HG02884 (cell line): Measurements from ENCODE around the gene MED12L.

Experiments
- ATAC-seq: cut with Tn5 transposase; IDR thresholded peaks from one replicate; pipeline ENCODE4 v1.9.1; 2021; ENCODE audit warnings: mild to moderate bottlenecking, moderate library complexity; ENCODE audit not compliant: unreplicated experiment

Gene MED12L

DNA sequence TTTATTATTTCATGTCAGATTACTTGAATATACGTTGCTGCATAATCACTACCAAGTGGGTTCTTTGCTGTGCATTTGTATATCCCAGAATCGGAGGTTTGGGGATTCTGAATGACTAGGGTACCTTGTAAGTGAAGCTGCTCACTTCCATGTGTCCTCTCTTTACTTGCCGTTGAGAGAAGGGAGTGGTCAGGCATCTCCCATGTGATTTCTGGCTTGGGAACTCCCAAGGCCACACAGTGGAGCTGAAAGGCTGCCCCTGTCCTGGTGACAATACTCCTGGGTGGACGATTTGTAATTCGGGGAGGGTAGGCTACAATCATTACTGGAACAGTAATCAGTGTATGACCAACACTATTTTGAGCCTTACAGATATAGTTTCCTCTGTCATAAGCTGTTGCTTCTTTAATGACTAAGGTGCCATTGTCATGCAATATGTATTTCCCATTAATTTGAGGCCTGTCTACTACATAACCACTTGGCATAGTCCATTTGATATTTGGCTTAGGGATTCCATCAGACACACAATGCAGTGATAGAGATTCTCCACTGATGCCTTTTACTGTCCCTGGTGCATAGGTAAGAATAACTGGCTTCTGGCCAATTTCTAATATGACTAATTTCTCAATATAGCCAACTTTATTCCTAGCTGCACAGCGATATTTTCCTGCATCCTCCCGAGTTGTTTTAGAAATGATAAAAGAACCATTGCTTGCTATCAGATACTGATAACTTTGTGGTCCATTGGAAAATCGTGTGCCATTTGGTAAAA is 351.4 kb downstream of the MED12L start:
- ATAC-seq = no peak

DNA sequence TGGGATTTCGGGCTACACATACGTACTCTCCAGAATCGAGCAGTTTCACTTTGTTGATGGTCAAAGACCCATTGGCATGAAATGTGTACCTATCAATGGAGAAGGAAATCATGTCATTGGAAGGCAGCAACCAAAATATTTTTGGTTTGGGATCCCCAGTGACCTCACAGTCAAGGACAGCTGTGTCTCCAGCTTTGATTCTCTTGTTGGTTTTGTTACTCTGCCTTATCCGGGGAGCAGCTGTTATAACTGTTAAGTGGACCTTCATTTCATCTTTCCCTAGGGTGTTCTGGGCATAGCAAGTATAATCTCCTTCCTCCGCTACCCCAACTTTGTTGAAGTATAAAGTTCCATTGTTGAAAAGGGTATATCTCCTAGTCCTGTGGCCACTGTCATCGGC is 352.4 kb downstream of the MED12L start:
- ATAC-seq = no peak

DNA sequence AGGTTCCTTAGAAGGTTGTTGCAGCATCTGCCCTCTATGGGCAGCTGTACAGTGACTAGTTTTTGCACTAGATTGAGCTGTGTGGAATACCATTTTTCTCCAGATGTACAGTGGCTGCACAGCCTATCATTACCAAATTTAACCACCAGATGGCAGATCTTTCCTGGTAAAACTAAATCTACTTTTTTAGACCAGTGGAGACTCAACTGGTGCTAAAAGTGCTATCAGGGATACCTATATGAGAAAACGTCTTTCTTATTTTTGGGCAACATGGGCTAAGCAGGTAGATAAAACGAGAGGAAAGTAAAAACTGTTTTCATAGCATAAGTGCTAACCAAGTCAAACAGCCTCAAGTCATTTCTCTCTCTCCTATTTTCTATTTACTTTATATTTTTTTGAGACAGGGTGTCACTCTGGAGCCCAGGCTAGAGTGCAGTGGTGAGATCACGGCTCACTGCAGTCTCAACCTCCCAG is 354.2 kb downstream of the MED12L start:
- peak; percentile 69 for ATAC-seq

DNA sequence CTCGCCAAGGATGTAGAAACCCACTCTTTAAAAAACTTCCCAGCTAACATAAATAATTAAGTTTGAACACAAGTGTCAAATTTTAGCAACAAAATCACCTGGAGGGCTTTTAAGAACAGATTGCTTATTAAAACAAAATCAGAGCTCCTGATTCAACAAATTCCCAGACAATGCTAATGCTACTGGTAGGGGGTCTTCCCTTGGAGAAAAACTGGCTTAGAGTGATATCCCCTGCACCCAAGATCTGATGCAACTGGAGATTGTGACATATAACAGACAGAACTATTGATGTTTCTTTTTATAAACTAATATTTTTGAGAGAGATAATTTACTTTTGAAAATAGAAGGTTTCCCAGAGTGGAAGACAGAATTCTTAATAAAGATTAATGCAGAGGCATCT is 355.5 kb downstream of the MED12L start:
- ATAC-seq = no peak

GRCh38 chr3:151443583-151443982 is 358.1 kb downstream of the MED12L start:
- no peak for ATAC-seq

- ATAC-seq = no peak
These were observed 360.0 kb downstream of the MED12L start for GRCh38 chr3:151445273-151446001.

DNA sequence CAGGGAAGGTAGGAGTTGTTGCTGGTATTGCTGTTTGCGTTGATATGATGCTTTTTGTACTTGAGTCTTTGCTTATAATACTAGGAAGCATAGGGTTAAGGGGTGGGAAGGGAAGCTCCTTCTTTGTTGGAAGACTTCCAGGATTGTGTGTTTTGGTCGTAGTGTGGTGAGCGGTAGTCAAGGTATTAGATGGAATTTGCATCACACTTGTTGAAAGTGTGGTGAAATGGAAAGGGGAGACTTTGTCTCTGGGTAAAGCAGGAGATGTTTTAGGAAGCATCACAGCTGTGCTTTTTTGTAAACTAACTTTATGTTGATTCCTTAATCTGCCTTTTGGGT is 360.5 kb downstream of the MED12L start:
- ATAC-seq = no peak

DNA sequence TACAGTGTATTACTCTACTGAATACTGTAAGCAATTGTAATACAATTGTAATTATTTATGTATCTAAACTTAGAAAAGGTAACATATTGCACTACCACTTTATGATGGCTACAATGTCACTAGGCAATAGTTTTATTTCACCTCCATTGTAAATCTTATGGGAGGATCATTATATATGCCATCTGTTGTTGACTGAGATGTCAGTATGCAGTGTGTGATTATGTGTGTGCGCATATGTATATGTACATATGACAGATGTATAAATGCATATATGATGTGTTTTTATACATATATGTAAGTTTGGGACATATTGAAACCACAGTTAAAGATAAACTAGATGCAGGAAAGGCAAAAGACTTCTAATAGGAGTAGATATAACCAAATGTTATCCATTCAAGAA is 366.9 kb downstream of the MED12L start:
- ATAC-seq = no peak

DNA sequence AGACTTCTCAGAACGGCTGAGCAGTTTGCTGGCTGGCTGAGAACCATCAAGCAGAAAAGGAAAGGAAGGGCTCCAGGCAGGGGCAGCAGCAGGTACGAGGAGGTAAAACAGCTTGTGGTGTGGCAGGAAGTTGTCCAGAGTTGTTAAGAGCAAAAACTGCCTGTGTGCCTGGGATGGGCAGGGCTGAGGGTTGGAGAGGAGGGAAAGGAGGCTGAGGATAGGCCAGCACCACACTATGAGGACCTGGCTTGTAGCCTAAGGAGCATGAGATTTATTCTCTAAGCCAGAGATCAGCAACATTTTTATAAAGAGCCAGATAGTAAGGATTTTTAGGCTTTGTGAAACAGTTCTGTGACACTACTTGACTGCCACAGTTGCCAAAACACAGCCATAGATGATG is 367.4 kb downstream of the MED12L start:
- ATAC-seq = no peak

DNA sequence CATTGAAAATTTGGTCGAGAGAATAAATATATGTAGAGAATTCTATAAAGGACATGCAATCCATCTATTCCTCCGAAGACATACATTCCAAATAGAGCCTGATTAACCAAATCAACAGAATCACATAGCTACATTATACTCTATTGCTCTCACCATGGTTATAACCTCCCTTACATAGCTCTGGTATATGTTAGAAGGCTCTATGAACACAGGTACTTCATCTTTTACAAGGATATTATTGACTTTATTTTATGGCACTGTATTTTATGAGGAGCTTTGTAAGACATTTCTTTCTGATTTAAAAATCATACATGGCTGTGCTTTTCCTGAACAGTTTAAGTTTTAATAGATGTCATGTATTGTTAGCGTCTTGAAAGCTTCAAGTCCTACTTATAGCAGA is 370.6 kb downstream of the MED12L start:
- ATAC-seq = no peak

GRCh38 chr3:151459358-151459757 is 373.9 kb downstream of the MED12L start:
- no peak for ATAC-seq

DNA sequence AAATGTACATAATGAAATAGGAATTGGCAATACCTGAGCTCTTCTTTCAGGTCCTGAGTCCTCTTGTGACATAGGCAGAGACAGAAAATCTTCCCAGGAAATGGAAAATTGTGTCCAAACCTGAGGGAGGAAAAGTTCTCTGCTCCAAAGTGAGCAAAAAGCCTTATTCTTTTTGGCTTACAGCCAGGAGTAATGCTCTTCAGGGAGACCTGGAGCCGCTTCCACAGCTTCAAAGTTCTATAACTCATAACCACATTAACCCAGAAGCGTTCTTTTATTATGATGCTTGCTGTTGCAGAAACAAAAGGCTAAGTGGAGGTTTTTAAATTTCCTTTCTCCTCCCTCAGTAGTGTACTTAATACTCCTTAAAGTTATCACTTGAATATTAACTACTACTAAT is 374.8 kb downstream of the MED12L start:
- ATAC-seq = no peak

DNA sequence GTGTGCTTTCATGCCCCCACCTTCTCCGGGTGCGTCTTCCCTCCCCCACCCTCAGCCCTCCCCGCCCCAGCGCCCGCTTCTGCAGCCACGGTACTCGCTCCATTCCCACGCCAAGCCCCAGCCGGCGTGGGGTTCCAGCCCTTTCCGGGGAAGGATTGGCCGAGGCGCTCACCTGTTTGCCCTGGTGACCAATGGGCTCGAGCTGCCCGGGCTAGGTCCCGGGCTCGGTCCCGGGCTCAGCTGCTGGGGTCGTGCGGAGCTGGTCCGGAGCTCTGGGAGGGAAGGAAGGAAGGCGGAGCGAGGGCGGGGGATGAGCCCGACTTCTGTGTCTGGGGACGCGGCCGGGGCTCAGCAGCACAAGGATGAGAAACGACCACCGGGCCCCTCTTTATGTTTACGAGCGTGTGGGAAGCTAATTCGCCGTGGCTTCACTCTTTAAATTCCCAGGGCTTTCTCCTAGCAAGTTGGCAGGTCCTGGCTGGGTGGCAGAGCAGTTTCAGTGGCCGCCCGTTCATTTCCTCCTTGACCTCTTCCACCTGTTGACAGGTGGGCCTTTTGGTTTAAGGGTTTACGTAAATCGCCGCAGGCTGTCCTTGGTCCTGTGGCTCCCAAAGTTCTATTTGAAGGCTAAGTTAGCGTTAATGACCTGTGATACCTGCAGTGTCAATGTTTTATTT is 375.4 kb downstream of the MED12L start, which contains the start of gene IGSF10:
IGSF10 (minus strand) TSS at position 288 of the 677 bp plus-strand sequence. CDS start 2,352 bp downstream, outside the sequence.
- no peak for ATAC-seq

DNA sequence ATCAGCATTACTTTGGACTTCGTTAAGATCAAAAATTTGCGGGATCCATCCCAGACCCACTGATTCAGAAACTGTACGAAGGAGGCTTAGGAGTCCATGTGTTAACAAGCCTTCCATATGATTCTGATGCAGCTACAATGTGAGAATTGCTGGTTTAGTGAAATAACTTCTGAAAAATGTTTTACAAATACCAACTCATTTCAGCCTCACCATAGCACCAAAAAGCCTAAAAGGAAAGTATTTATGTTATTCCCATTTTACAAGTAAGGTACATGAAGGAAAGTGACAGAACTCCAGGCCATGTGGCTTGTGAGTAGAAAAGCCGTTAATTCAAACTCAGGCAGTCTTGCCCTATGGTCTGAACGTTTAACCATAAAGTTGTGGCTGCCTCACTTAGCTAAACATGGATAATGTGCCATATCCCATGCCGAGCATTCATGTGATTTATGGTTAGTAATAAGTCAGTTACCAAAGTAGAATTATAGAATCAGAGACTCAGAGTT is 376.9 kb downstream of the MED12L start:
- ATAC-seq = no peak

GRCh38 chr3:151462991-151463390 is 377.5 kb downstream of the MED12L start:
- ATAC-seq = no peak

GRCh38 chr3:151467069-151467468 is 381.6 kb downstream of the MED12L start:
- ATAC-seq = no peak

GRCh38 chr3:151468284-151468917 is 382.9 kb downstream of the MED12L start:
- no peak for ATAC-seq

DNA sequence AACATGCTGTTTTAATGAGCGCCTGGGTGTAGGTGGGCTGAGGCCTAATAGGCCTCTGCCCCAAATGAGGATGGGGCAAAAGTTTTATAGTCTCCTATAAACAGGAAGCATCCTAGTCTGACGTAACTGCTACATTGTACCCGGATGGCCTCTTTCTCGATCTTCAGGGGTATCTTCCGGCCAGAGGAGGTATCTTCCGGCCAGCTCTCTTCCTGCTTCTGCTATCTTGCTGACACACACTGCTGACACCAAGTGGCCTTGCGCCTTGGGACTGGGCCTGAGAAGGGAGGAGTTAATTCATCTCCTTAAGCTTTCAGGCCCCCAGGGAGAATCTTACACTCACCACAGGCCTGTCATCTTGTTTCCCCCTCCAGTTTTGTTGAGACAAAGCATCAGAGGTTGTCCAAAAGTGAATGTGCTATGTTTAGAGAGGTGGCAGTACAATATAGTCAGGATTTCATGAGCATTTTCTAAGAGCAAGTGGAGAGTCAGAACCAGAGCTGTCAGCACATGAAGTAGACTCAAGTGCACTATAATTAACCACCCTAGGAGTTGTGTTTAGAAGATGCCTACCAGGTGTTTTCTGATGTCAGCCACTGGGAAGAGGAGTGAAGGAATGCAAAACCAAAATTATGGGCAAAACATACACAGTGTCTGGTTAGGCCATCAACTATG is 391.0 kb downstream of the MED12L start:
- ATAC-seq = no peak

DNA sequence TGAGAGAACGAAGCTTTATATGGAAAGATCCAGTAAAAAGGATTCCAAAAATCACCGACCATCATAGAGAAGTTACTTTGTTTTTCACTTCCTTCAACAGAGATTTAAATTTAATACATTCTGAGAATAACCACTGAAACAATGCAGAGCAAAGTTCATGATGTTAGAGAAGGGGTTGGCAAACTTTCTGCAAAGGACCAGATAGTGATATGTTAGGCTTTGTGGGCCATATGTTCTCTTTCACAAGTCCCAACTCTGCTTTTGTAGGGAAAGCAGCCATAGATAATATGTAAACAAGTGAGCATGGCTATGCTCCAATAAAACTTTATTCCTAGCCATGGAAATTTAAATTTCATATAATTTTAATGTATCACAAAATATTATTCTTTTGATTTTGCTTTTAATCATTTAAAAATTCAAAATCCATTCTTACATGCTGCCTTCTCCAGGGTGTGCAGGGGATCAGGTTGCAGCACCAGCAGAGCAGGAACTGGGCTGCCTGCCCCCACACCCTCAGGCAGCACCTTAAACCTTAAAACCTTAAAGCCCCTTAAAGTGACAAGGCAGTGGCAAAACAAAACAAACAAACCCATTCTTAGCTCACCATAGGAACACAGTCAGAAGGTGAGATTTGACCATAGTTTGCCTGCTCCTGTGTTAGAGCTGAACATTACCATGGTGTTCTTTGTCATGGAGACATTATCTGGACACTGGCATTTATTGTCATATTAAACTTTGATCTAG is 392.3 kb downstream of the MED12L start:
- ATAC-seq = no peak

- ATAC-seq = no peak
These were observed 392.9 kb downstream of the MED12L start for GRCh38 chr3:151478335-151478697.
